Measurements from ENCODE around the gene CDH4.

CDH4 gene

DNA sequence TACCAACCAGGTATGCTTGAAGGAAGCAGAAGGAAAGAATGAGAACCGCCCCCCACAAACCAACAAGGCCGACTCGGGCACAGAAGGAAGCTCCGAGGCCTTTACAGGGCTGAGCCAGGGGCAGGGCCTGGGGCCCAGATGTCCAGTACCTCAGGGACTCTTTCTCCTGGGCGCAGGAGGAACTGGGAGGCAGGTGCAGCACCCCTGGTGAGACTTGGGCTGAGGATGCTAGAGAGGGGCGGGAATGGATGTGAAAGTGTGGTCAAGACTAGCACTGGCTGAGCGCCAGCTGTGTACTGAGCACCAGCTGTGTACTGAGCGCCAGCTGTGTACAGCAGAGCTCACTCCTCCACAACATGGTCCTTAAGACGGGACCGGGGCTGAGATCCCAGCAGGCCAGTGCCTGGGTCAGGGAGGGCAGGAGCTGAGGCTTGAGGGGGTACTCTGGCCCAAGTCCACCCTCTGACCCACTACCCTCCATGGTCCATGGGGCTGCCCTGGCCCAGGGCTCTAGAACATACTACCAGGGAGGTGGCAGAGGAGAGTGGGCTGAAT lies 444.2 kb downstream of the CDH4 start:
- H3K27me3 ChIP-seq (ENCODE audit: control insufficient read depth, insufficient read depth, low read length), result no peaks in the 10 kb centered on the region
- no peak overlapping the region for H3K9ac ChIP-seq (ENCODE audit: low read length)
- no peaks in the 10 kb centered on the region for H3K36me3 ChIP-seq (ENCODE audit: control insufficient read depth, insufficient read depth, low read length)
- no peaks in the 10 kb centered on the region for H3K4me1 ChIP-seq (ENCODE audit: control insufficient read depth, insufficient read depth, low read length)
- H3K4me3 ChIP-seq (ENCODE audit: low read length), result no peak overlapping the region
- no peak overlapping the region for H3K27ac ChIP-seq (ENCODE audit: low read depth, low read length)

DNA sequence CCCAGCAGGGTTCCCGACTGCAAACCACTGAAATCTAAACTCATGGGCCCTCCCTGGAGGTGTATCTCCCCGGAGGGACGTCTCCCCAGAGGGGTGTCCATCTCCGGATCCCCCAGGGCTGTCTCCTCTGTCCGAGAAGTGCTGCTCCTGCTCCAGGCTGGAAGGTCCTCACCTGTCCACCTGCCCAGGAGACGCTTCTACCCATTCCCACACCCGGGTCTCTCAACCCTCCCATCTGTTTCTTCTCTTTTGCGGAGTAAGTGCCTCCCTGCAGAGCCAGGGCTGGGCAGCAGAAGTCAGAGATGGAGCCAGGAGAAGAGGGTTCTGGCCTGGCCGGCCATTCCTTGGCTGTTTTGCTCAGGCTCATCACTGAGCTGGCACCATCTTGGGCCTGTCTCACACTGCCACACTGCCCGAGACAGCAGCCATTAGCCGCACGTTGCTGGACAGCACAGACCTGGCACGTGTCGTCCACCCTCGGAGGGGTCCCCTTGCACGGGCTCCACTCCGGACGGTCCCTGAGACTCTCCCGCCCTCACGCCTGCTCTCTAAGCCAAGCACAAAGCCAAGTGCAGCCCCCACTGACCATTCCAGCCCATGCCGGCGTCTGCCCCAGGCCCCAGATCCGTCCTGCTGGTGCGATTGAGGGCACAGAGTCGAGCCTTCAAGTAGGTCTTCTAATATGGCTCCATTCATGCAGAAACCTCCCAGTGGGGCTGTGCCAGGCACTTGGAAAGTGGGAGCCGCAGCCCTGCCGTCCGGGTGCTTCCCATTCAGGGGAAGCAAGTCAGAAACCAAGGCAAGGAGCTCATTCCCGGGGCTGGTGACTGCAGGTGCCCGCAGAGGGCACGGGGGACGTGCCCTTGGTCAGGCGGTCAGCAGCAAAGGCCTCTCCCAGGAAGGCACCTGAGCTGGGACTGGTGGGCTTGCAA lies 445.9 kb downstream of the CDH4 start:
- Histone ChIP-seq H3K9ac (ENCODE audit: low read length) (no peak overlapping the region), H3K4me1 (ENCODE audit: control insufficient read depth, insufficient read depth, low read length) (no peaks in the 10 kb centered on the region), H3K27ac (ENCODE audit: low read depth, low read length) (no peak overlapping the region), H3K4me3 (ENCODE audit: low read length) (no peak overlapping the region), H3K36me3 (ENCODE audit: control insufficient read depth, insufficient read depth, low read length) (no peaks in the 10 kb centered on the region), H3K27me3 (ENCODE audit: control insufficient read depth, insufficient read depth, low read length) (no peaks in the 10 kb centered on the region)

DNA sequence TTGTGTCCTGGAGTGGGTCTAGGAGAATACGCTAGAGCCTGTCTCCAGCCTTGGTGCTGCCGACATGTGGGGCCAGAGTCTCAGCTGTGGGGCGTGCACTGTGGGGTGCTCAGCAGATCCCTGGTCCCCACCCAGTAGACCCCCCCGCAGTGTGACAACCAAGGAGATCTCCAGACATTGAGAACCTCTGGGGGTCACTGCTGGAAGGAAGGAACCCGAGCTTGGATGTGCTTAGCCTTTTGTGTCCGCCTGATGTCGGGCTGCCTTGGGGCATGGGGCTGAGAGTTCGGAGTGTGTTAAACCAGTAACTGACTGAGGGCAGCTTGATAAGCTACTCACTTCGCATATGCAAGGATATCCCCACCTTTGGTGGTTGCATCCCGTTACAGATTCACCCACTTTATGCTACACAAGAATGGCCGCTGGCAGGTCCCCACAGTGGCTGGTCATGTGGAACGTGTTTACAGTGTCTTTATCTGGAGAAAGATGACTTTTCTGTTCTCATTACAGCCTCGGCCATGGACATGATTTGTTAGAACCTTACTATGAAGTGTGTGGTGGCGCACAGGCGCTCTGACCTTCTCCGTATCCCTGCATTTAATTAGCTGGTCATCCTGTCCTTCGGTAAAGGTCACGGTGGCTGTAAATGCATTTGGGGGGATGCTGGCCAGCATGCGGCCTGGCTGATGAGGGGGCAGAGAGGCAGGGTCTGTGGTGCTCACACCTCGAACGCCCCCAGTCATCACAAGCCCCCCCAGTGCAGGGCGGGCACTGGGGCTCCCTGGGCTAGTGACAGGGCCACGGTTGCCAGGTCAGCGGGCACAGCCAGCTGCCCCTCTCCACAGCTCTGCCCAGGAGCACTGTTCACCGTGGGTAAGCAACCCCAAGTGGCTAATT lies 446.8 kb downstream of the CDH4 start:
- no peaks in the 10 kb centered on the region for H3K27me3 ChIP-seq (ENCODE audit: control insufficient read depth, insufficient read depth, low read length)
- H3K4me1 ChIP-seq (ENCODE audit: control insufficient read depth, insufficient read depth, low read length), result no peaks in the 10 kb centered on the region
- H3K27ac ChIP-seq (ENCODE audit: low read depth, low read length), result no peak overlapping the region
- H3K36me3 ChIP-seq (ENCODE audit: control insufficient read depth, insufficient read depth, low read length), result no peaks in the 10 kb centered on the region
- no peak overlapping the region for H3K9ac ChIP-seq (ENCODE audit: low read length)
- no peak overlapping the region for H3K4me3 ChIP-seq (ENCODE audit: low read length)

DNA sequence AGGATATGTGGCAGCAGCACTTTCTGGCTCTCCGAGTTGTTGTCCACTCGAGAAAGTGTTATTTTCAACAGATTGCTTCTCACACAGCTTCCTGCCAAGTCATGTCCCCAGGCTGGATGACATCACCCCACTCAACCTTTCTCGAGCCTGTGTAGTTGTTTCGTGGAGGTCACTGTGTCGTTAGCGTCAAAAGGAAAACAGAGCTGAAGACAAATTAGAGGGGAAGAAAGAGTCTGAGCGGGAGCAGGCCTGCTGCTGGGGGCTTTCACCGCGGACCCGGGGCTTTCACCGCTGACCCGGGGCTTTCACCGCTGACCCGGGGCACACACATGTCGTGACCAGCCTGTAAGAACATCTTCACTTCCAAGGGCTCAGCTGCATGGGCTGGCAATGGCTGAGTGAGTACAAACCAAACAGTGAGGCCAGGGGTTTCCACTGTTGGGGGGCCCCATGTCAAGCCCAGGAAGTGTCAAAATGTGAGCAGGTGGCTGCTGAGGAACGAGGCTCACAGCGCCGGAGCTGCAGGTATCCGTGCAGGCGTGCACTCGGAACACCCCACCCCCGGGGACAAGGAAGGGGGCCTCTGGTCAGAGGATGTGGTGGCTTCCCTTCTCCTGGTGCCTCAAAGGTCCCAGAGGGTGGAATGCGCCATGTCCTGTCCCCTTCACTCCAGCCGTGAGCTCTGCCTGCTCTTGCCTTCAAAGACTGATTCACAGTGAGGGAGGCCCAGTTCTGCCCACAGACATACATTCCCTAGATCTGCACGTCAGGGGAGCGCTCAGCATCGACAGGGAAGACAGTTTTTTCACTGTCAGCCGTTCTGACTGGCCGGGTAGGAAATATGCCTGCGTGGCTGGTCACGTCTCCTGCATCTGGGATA lies 447.7 kb downstream of the CDH4 start:
- H3K4me1 ChIP-seq (ENCODE audit: control insufficient read depth, insufficient read depth, low read length), result no peaks in the 10 kb centered on the region
- no peak overlapping the region for H3K9ac ChIP-seq (ENCODE audit: low read length)
- no peak overlapping the region for H3K4me3 ChIP-seq (ENCODE audit: low read length)
- no peaks in the 10 kb centered on the region for H3K27me3 ChIP-seq (ENCODE audit: control insufficient read depth, insufficient read depth, low read length)
- no peaks in the 10 kb centered on the region for H3K36me3 ChIP-seq (ENCODE audit: control insufficient read depth, insufficient read depth, low read length)
- no peak overlapping the region for H3K27ac ChIP-seq (ENCODE audit: low read depth, low read length)

DNA sequence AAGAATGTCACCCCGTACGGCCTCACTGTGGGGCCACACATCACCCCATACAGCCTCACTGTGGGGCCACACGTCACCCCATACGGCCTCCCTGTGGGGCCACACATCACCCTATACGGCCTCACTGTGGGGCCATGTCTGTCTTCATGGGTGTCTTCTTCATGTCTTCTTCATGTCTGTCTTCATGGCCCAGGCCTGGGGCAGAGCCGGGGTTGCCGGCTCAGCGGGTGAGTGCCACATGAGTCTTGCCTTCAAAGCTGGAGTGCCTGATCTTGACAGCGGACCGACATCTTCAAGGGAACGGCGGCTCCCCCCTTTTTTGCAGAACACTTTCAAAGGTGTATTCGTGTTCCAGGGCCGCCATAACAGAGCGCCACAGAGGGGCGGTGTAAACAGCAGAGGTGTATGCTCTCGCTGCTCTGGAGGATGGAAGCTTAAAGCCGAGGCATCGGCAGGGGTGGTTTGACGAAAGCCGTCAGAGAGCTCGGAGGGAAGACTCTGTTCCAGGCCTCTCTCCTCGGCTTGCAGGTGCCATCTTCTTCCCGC lies 448.6 kb downstream of the CDH4 start:
- Histone ChIP-seq H3K4me1 (ENCODE audit: control insufficient read depth, insufficient read depth, low read length) (no peaks in the 10 kb centered on the region), H3K27me3 (ENCODE audit: control insufficient read depth, insufficient read depth, low read length) (no peaks in the 10 kb centered on the region), H3K27ac (ENCODE audit: low read depth, low read length) (no peak overlapping the region), H3K4me3 (ENCODE audit: low read length) (no peak overlapping the region), H3K9ac (ENCODE audit: low read length) (no peak overlapping the region), H3K36me3 (ENCODE audit: control insufficient read depth, insufficient read depth, low read length) (no peaks in the 10 kb centered on the region)

DNA sequence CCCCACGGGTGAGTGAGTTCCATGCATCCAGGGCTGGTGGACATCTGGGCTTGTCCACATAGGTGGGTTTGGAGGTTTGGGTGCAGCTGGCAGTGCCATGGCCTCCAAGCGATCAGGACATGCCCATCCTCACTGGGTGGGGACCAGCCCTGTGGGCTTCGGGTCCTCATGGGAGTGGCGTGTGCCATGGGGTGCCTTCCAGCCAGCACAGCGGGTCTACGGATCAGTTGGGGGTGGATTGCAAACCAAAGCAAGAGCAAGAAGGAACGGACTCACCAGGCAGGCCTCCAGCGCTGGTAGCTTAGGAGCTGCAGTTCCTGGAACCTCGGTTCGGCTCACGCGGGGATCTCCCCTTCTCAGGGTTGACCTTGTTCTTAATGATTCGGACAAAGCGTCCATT lies 449.3 kb downstream of the CDH4 start:
- H3K36me3 ChIP-seq (ENCODE audit: control insufficient read depth, insufficient read depth, low read length), result no peaks in the 10 kb centered on the region
- no peak overlapping the region for H3K9ac ChIP-seq (ENCODE audit: low read length)
- no peaks in the 10 kb centered on the region for H3K27me3 ChIP-seq (ENCODE audit: control insufficient read depth, insufficient read depth, low read length)
- H3K27ac ChIP-seq (ENCODE audit: low read depth, low read length), result no peak overlapping the region
- no peaks in the 10 kb centered on the region for H3K4me1 ChIP-seq (ENCODE audit: control insufficient read depth, insufficient read depth, low read length)
- H3K4me3 ChIP-seq (ENCODE audit: low read length), result no peak overlapping the region

DNA sequence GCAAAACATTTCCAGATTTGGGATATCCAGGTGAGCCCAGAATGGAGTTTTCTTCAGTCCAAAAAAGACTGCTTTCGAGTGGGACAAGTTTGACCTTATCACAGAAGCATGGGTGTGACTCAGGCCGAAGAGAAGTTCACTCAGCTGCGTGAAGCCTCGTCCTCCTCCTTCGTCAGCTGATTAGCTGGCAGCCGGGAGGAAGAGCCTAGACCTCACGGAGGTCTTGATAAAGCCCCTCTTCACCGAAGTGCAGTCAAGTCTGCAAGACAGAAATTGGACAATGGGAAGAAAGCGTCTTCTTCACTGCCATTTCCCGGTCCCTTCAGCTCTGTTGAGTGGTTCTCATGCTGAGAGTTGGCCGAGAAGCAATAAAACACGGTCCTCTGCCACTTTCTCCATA lies 449.7 kb downstream of the CDH4 start:
- H3K9ac ChIP-seq (ENCODE audit: low read length), result no peak overlapping the region
- no peak overlapping the region for H3K27ac ChIP-seq (ENCODE audit: low read depth, low read length)
- H3K4me1 ChIP-seq (ENCODE audit: control insufficient read depth, insufficient read depth, low read length), result no peaks in the 10 kb centered on the region
- no peaks in the 10 kb centered on the region for H3K27me3 ChIP-seq (ENCODE audit: control insufficient read depth, insufficient read depth, low read length)
- H3K4me3 ChIP-seq (ENCODE audit: low read length), result no peak overlapping the region
- H3K36me3 ChIP-seq (ENCODE audit: control insufficient read depth, insufficient read depth, low read length), result no peaks in the 10 kb centered on the region

DNA sequence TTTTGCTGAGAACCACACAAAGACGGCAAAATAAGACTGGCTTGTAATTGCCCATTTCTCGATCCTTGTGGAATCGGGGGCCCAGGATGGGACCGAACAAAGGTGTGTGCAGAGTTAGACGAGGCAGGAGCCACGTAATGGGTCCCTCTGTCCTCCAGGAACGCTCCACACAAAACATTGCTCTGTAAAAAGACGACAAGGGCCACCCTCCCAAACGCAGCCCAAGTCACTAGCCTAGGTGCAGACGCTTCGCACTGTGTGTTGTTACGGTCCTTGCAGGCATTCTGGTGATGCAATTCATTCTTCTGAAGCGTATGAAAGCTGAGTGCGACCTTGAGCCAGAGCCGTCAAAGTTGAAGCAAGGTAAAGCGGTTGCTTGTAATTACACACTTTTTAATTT lies 450.2 kb downstream of the CDH4 start:
- Histone ChIP-seq H3K4me3 (ENCODE audit: low read length) (no peak overlapping the region), H3K27ac (ENCODE audit: low read depth, low read length) (no peak overlapping the region), H3K4me1 (ENCODE audit: control insufficient read depth, insufficient read depth, low read length) (no peaks in the 10 kb centered on the region), H3K36me3 (ENCODE audit: control insufficient read depth, insufficient read depth, low read length) (no peaks in the 10 kb centered on the region), H3K9ac (ENCODE audit: low read length) (no peak overlapping the region), H3K27me3 (ENCODE audit: control insufficient read depth, insufficient read depth, low read length) (no peaks in the 10 kb centered on the region)

DNA sequence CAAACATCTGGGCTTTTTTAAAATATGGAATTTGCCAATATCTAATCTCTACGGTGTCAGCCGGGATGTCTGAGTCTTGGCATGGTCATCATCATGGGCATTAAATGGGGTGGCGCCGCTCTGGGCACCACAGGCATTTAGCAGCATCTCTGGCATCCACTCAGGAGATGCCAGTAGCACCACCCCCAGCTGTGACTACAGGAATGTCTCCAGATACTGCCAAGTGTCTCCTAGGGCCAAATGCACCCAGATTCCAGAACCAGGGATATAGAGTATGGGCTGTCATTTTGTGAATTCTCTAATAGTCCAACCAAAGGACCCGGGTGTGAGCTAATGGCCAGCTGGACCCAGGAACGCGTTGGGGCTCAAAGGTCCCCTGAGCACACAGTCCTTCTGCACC lies 452.6 kb downstream of the CDH4 start:
- Histone ChIP-seq H3K9ac (ENCODE audit: low read length) (no peak overlapping the region), H3K4me3 (ENCODE audit: low read length) (no peak overlapping the region), H3K27me3 (ENCODE audit: control insufficient read depth, insufficient read depth, low read length) (no peaks in the 10 kb centered on the region), H3K27ac (ENCODE audit: low read depth, low read length) (no peak overlapping the region), H3K4me1 (ENCODE audit: control insufficient read depth, insufficient read depth, low read length) (no peaks in the 10 kb centered on the region), H3K36me3 (ENCODE audit: control insufficient read depth, insufficient read depth, low read length) (no peaks in the 10 kb centered on the region)

DNA sequence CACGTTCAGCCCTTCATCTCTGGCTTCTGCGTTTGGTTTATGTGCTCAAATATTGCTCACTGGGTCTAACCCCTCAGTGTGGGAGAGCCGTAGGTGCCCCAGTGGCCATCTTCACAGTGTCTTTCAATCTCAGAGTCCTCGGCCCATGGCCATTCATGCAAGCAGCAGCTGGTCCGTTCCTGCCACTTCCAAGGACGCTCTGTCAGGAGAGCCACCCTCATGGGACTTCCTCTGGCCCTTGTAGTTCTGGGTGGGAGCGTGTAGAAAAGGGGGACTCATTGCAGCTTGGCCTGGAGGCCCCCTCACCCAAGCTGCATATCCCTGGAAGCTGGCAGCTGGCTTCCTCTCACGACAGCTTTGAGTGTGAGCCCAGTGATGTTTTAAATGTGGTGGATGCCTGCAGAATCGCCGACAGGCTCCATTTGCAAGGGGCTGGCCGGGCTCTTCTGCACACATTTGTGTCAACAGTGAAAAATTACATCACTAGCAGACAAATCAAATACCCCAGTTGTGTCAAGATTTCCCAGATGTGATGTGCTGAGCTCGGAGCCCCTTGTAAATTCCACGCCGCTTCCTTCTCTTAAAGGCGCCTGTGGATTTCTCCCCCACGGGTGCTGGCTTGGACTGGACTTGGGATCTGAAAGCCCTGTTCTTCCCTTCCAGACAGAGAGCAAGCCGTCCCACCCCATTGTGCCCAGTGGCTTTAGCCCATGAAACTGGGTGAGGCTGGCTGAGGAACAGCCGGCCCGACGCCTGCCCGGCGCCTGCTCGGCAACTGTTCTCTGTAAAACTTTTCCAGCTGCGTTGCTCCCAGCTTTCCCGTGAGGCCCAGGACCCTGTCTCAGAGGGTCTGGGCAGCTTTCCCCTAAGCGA lies 453.6 kb downstream of the CDH4 start:
- H3K4me1 ChIP-seq (ENCODE audit: control insufficient read depth, insufficient read depth, low read length), result no peaks in the 10 kb centered on the region
- no peaks in the 10 kb centered on the region for H3K27me3 ChIP-seq (ENCODE audit: control insufficient read depth, insufficient read depth, low read length)
- no peak overlapping the region for H3K4me3 ChIP-seq (ENCODE audit: low read length)
- H3K9ac ChIP-seq (ENCODE audit: low read length), result no peak overlapping the region
- no peak overlapping the region for H3K27ac ChIP-seq (ENCODE audit: low read depth, low read length)
- H3K36me3 ChIP-seq (ENCODE audit: control insufficient read depth, insufficient read depth, low read length), result no peaks in the 10 kb centered on the region
